T-helper 22 cell (primary cell): ENCODE data around the gene UQCC2.

ENCODE experiments used
- DNase-seq: peaks from one replicate; pipeline ENCODE4 v3.0.0-alpha.2; 2020; ENCODE audit warnings: low read depth

UQCC2 gene

GRCh38 chr6:33676416-33677142, 34.9 kb downstream of the UQCC2 start:
- DNase-seq = no peak

GRCh38 chr6:33675968-33676367, 35.5 kb downstream of the UQCC2 start:
- DNase-seq = no peak

- DNase-seq = no peak
Measured at GRCh38 chr6:33673851-33674250, 37.6 kb downstream of the UQCC2 start.

- no peak for DNase-seq
Measured at GRCh38 chr6:33672808-33673207, 38.7 kb downstream of the UQCC2 start.

GRCh38 chr6:33671744-33672072, 39.8 kb downstream of the UQCC2 start:
- no peak for DNase-seq

GRCh38 chr6:33670971-33671743, 40.3 kb downstream of the UQCC2 start:
- no peak for DNase-seq

- DNase-seq = no peak
Measured at GRCh38 chr6:33670086-33670660, 41.3 kb downstream of the UQCC2 start.

- DNase-seq = peak; percentile 33
Measured at GRCh38 chr6:33668914-33669313, 42.6 kb downstream of the UQCC2 start.

- no peak for DNase-seq
Measured at GRCh38 chr6:33668328-33668727, 43.2 kb downstream of the UQCC2 start.

GRCh38 chr6:33667776-33668175, 43.7 kb downstream of the UQCC2 start:
- no peak for DNase-seq

GRCh38 chr6:33667072-33667471, 44.4 kb downstream of the UQCC2 start:
- DNase-seq = no peak

GRCh38 chr6:33665957-33666356, 45.5 kb downstream of the UQCC2 start:
- DNase-seq = no peak

GRCh38 chr6:33664506-33665057, 46.9 kb downstream of the UQCC2 start:
- DNase-seq = no peak

GRCh38 chr6:33663727-33664449, 47.6 kb downstream of the UQCC2 start:
- no peak for DNase-seq

- DNase-seq = no peak
Measured at GRCh38 chr6:33663028-33663427, 48.5 kb downstream of the UQCC2 start.

- no peak for DNase-seq
Measured at GRCh38 chr6:33662318-33662717, 49.2 kb downstream of the UQCC2 start.

GRCh38 chr6:33661106-33661838, 50.2 kb downstream of the UQCC2 start:
- DNase-seq = no peak

GRCh38 chr6:33659986-33660385, 51.5 kb downstream of the UQCC2 start:
- no peak for DNase-seq

GRCh38 chr6:33658982-33659689, 52.4 kb downstream of the UQCC2 start:
- DNase-seq = no peak

GRCh38 chr6:33656844-33657243, 54.7 kb downstream of the UQCC2 start:
- no peak for DNase-seq
